ENCODE data around the gene DIP2B.

The DIP2B gene

DNA sequence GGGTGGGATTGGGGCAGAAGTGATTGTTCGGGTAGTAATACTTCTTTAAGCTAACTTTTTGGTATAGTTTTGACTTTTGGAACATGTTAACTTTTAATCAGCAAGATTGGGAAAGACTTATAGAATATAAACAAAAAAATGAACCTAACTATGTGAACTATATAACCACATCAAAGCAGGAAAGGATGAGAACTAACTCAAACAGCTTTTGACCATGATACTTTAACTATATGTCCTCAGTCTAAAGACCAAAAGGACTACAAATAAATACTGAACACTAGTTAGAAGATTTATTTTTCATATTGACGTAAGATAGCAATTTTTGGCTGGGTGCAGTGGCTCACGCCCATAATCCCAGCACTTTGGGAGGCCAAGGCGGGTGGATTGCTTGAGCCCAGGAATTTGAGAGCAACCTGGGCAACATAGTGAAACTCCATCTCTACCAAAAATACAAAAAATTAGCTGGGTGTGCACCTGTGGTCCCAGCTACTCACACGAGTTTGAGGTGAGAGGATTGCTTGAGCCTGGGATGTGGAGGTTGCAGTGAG lies 150.7 kb downstream of the DIP2B start:
- no peak overlapping the region for H3K4me3 ChIP-seq (ENCODE audit: low read length)
- TF ChIP-seq, protein P1, sequence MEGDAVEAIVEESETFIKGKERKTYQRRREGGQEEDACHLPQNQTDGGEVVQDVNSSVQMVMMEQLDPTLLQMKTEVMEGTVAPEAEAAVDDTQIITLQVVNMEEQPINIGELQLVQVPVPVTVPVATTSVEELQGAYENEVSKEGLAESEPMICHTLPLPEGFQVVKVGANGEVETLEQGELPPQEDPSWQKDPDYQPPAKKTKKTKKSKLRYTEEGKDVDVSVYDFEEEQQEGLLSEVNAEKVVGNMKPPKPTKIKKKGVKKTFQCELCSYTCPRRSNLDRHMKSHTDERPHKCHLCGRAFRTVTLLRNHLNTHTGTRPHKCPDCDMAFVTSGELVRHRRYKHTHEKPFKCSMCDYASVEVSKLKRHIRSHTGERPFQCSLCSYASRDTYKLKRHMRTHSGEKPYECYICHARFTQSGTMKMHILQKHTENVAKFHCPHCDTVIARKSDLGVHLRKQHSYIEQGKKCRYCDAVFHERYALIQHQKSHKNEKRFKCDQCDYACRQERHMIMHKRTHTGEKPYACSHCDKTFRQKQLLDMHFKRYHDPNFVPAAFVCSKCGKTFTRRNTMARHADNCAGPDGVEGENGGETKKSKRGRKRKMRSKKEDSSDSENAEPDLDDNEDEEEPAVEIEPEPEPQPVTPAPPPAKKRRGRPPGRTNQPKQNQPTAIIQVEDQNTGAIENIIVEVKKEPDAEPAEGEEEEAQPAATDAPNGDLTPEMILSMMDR (IDR thresholded peaks at IDR 0.05; ENCODE audit: insufficient read depth, low read depth, low read length, missing control alignments): no peak
- no peak for DNase-seq (ENCODE audit: low read depth)

DNA sequence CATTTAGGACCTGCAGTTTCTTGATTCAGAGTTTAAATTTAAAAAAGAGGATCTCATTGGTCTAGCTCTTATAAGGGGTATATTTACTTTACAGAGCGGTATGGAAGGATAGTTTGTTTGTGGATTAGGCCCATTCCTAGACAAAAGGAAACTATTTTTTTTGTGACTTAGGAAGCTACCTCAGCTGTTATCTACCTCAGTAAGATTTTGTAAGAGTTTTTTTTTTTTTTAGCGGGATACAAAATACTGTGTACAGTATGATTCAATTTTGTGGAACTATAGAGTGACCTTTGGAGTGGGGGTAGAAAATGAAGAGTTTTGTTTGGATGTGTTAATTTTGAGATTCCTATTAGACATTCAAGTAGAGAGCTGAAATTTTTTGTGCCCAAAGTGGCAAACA lies 154.5 kb downstream of the DIP2B start:
- DNase-seq (ENCODE audit: low read depth): no peak
- TF ChIP-seq, protein P1 (IDR thresholded peaks at IDR 0.05; ENCODE audit: insufficient read depth, low read depth, low read length, missing control alignments): no peak
- no peak overlapping the region for H3K4me3 ChIP-seq (ENCODE audit: low read length)

GRCh38 chr12:50659690-50660424 lies 155.1 kb downstream of the DIP2B start:
- DNase-seq (ENCODE audit: low read depth): peak; percentile 29
- H3K4me3 ChIP-seq (ENCODE audit: low read length): no peak overlapping the region
- TF ChIP-seq, protein P1 (IDR thresholded peaks at IDR 0.05; ENCODE audit: insufficient read depth, low read depth, low read length, missing control alignments): no peak

DNA sequence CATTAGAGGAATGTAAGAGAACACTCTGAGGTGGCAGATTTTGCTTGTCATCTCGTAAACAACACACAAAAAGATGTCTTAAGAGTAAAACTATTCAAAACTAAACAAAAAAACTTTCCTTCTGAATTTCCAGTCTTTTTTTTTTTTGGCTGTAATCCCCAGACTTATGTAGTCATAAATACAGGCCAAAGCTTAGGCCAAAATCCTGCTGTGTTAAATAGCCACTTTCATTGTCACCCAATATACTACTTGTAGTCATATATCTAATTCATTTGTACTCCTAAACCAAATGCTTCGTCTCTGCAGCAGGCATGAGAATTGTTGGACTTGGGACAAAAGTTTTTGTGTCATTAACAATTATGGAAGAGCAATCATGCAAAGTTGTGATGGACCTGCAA lies 155.6 kb downstream of the DIP2B start:
- TF ChIP-seq, protein P1 (IDR thresholded peaks at IDR 0.05; ENCODE audit: insufficient read depth, low read depth, low read length, missing control alignments): no peak
- no peak overlapping the region for H3K4me3 ChIP-seq (ENCODE audit: low read length)
- DNase-seq (ENCODE audit: low read depth): no peak

GRCh38 chr12:50661300-50662115 lies 156.7 kb downstream of the DIP2B start:
- H3K4me3 ChIP-seq (ENCODE audit: low read length): no peak overlapping the region
- DNase-seq (ENCODE audit: low read depth): no peak
- TF ChIP-seq, protein P1 (IDR thresholded peaks at IDR 0.05; ENCODE audit: insufficient read depth, low read depth, low read length, missing control alignments): no peak

- no peak overlapping the region for H3K4me3 ChIP-seq (ENCODE audit: low read length)
- DNase-seq (ENCODE audit: low read depth): no peak
- TF ChIP-seq, protein P1 (IDR thresholded peaks at IDR 0.05; ENCODE audit: insufficient read depth, low read depth, low read length, missing control alignments): no peak
These were observed 157.3 kb downstream of the DIP2B start for GRCh38 chr12:50662116-50662510.

Measured in epithelial cell of esophagus (primary cell).